ENCODE data around the gene ACE.

Gene ACE

GRCh38 chr17:63474586-63475460, 2.0 kb upstream of the ACE start:
- DNase-seq (ENCODE audit: low spot score) = no peak
- Mint-ChIP-seq H3K36me3 (ENCODE audit: low read depth) (no peaks in the 10 kb centered on the region), H3K27me3 (ENCODE audit: low read depth) (peaks cover 57% of the 10 kb centered on the region), H3K4me1 (ENCODE audit: low read depth) (no peaks in the 10 kb centered on the region), H3K9me3 (no peaks in the 10 kb centered on the region), H3K4me3 (no peak overlapping the region), H3K27ac (no peak overlapping the region)

GRCh38 chr17:63475491-63476412, 1.1 kb upstream of the ACE start:
- no peaks in the 10 kb centered on the region for H3K36me3 Mint-ChIP-seq (ENCODE audit: low read depth)

GRCh38 chr17:63476459-63476853, 405 bp upstream of the ACE start:
- DNase-seq (ENCODE audit: low spot score) = no peak
- Mint-ChIP-seq H3K9me3 (no peaks in the 10 kb centered on the region), H3K4me1 (ENCODE audit: low read depth) (no peaks in the 10 kb centered on the region), H3K36me3 (ENCODE audit: low read depth) (no peaks in the 10 kb centered on the region), H3K27ac (no peak overlapping the region), H3K4me3 (no peak overlapping the region), H3K27me3 (ENCODE audit: low read depth) (peaks cover 55% of the 10 kb centered on the region)

More at GRCh38 chr17:63475491-63476412, 1.1 kb upstream of the ACE start:
- no peak for DNase-seq (ENCODE audit: low spot score)
- no peaks in the 10 kb centered on the region for H3K9me3 Mint-ChIP-seq
- peaks cover 57% of the 10 kb centered on the region for H3K27me3 Mint-ChIP-seq (ENCODE audit: low read depth)
- no peak overlapping the region for H3K27ac Mint-ChIP-seq
- no peaks in the 10 kb centered on the region for H3K4me1 Mint-ChIP-seq (ENCODE audit: low read depth)
- peak overlapping the region; percentile 57 for H3K4me3 Mint-ChIP-seq

GRCh38 chr17:63477480-63478440, 899 bp downstream of the ACE start:
- Mint-ChIP-seq H3K27ac (no peak overlapping the region), H3K4me3 (peak overlapping the region; percentile 75), H3K9me3 (no peaks in the 10 kb centered on the region), H3K36me3 (ENCODE audit: low read depth) (no peaks in the 10 kb centered on the region), H3K4me1 (ENCODE audit: low read depth) (no peaks in the 10 kb centered on the region), H3K27me3 (ENCODE audit: low read depth) (peaks cover 48% of the 10 kb centered on the region)
- DNase-seq (ENCODE audit: low spot score) = no peak

GRCh38 chr17:63478814-63479494, 2.1 kb downstream of the ACE start:
- Mint-ChIP-seq H3K4me3 (no peak overlapping the region), H3K9me3 (no peaks in the 10 kb centered on the region), H3K27me3 (ENCODE audit: low read depth) (peaks cover 41% of the 10 kb centered on the region), H3K4me1 (ENCODE audit: low read depth) (no peaks in the 10 kb centered on the region), H3K27ac (no peak overlapping the region), H3K36me3 (ENCODE audit: low read depth) (no peaks in the 10 kb centered on the region)
- DNase-seq (ENCODE audit: low spot score) = peak; percentile 46

GRCh38 chr17:63479495-63480184, 2.8 kb downstream of the ACE start:
- DNase-seq (ENCODE audit: low spot score) = no peak
- no peak overlapping the region for H3K4me3 Mint-ChIP-seq
- no peaks in the 10 kb centered on the region for H3K4me1 Mint-ChIP-seq (ENCODE audit: low read depth)
- H3K36me3 Mint-ChIP-seq (ENCODE audit: low read depth) = no peaks in the 10 kb centered on the region
- H3K27me3 Mint-ChIP-seq (ENCODE audit: low read depth) = peaks cover 34% of the 10 kb centered on the region
- no peak overlapping the region for H3K27ac Mint-ChIP-seq
- H3K9me3 Mint-ChIP-seq = no peaks in the 10 kb centered on the region

- Mint-ChIP-seq H3K27ac (no peak overlapping the region), H3K4me3 (no peak overlapping the region), H3K9me3 (no peaks in the 10 kb centered on the region), H3K27me3 (ENCODE audit: low read depth) (peaks cover 28% of the 10 kb centered on the region), H3K4me1 (ENCODE audit: low read depth) (no peaks in the 10 kb centered on the region), H3K36me3 (ENCODE audit: low read depth) (no peaks in the 10 kb centered on the region)
- DNase-seq (ENCODE audit: low spot score) = no peak
These were observed 3.4 kb downstream of the ACE start for GRCh38 chr17:63480192-63480784.

- no peak for DNase-seq (ENCODE audit: low spot score)
- Mint-ChIP-seq H3K4me1 (ENCODE audit: low read depth) (no peaks in the 10 kb centered on the region), H3K36me3 (ENCODE audit: low read depth) (no peaks in the 10 kb centered on the region), H3K9me3 (no peaks in the 10 kb centered on the region), H3K4me3 (no peak overlapping the region), H3K27me3 (ENCODE audit: low read depth) (peaks cover 21% of the 10 kb centered on the region), H3K27ac (no peak overlapping the region)
These were observed 4.1 kb downstream of the ACE start for GRCh38 chr17:63480826-63481487.

- H3K9me3 Mint-ChIP-seq = no peaks in the 10 kb centered on the region
- DNase-seq (ENCODE audit: low spot score) = no peak
- peaks cover 18% of the 10 kb centered on the region for H3K27me3 Mint-ChIP-seq (ENCODE audit: low read depth)
- no peak overlapping the region for H3K27ac Mint-ChIP-seq
- H3K4me3 Mint-ChIP-seq = no peak overlapping the region
- H3K4me1 Mint-ChIP-seq (ENCODE audit: low read depth) = no peaks in the 10 kb centered on the region
- H3K36me3 Mint-ChIP-seq (ENCODE audit: low read depth) = no peaks in the 10 kb centered on the region
These were observed 4.6 kb downstream of the ACE start for GRCh38 chr17:63481488-63481870.

- Mint-ChIP-seq H3K4me1 (ENCODE audit: low read depth) (no peaks in the 10 kb centered on the region), H3K27me3 (ENCODE audit: low read depth) (peaks cover 15% of the 10 kb centered on the region), H3K36me3 (ENCODE audit: low read depth) (no peaks in the 10 kb centered on the region), H3K27ac (no peak overlapping the region), H3K9me3 (no peaks in the 10 kb centered on the region), H3K4me3 (no peak overlapping the region)
- no peak for DNase-seq (ENCODE audit: low spot score)
These were observed 5.6 kb downstream of the ACE start for GRCh38 chr17:63482509-63482908.

- Mint-ChIP-seq H3K27me3 (ENCODE audit: low read depth) (peaks cover 9% of the 10 kb centered on the region), H3K27ac (no peak overlapping the region), H3K36me3 (ENCODE audit: low read depth) (no peaks in the 10 kb centered on the region), H3K4me3 (no peak overlapping the region), H3K9me3 (no peaks in the 10 kb centered on the region), H3K4me1 (ENCODE audit: low read depth) (no peaks in the 10 kb centered on the region)
- DNase-seq (ENCODE audit: low spot score) = no peak
These were observed 6.2 kb downstream of the ACE start for GRCh38 chr17:63483038-63483437.
